ENCODE results near the gene WFDC9.
"Not testable (repeated sequence)": the region's sequence is repeated elsewhere in the genome, so short reads cannot be mapped to it uniquely, and the experiment has no call there.

The WFDC9 gene

GRCh38 chr20:45589725-45590124 lies 41.4 kb downstream of the WFDC9 start:
- DNase-seq = no peak

- DNase-seq = no peak
Observed at GRCh38 chr20:45588800-45589199, 42.3 kb downstream of the WFDC9 start.

GRCh38 chr20:45585986-45586385 lies 45.1 kb downstream of the WFDC9 start:
- DNase-seq = not testable (repeated sequence)

DNA sequence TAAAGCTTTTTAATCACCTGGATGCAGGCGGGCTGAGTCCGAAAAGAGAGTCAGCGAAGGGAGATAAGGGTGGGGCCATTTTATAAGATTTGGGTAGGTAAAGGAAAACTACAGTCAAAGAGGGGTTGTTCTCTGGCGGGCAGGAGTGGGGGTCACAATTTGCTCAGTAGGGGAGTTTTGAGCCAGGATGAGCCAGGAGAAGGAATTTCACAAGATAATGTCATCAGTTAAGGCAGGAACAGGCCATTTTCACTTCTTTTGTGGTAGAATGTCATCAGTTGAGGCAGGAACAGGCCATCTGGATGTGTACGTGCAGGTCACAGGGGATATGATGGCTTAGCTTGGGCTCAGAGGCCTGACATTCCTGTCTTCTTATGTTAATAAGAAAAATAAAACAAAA lies 46.8 kb downstream of the WFDC9 start:
- not testable (repeated sequence) for DNase-seq

DNA sequence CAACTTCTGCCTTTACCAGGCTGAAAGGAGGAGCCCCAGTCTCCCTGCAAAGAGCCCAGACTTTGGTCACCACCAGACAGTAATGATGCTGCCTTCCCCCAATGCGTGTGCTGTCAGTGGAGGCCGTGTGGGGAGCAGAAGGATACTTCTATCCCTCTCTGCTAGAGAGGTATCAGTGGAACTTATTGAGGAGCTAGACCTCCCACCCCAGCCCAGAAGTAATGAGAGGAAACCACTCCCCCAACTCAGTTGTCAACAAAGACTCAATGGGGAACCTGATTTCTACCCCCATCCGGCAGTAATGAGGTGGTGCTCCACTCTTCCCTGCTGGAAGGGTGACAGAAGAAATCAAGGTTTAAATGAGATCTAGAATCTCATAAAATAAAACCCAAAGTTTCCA lies 47.6 kb downstream of the WFDC9 start:
- no peak for DNase-seq

DNA sequence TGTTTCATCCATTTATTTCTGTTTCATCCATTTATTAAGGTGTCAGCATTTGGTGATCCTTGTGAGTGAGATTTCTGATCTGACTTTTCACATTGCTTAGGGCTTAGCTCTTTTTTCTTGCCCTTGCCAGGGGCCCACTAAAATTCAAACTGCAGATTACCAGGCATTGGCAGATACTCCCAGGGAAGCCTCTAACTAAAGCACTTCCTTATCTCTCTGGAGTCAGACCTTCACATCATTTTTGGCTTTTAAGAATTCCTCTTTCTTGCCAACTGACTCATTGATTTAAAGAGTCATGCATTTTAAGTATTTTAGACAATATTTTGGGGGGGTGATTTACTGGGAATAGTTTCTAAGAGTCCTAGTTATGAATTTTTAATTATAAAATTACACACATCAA lies 49.4 kb downstream of the WFDC9 start:
- DNase-seq = no peak

DNA sequence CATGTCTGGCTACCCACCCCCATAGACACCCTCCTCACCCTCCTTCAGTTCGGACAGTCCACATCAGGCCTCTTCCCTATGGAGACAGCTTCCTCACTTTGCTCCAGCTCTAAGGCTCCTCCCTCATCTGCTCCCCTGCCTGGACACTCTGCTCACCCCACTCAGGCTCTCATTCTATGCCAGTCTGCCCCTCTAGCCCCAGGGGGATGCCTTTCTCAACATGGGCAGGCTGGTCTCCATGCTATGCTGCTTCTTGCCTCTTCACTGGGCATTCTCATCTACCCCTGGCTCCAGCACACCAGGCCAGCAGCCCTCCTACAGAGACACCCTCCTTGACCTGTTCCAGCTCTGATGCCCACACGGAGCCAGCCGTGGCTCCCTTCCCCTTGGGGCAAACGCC lies 51.9 kb downstream of the WFDC9 start, which contains the start of gene WFDC8:
Gene WFDC8 (minus strand): TSS at position 101 of the 400 bp plus-strand sequence. CDS start 37 bp downstream, at position 64.
- no peak for DNase-seq

- no peak for DNase-seq
Observed at GRCh38 chr20:45578231-45578630, 52.9 kb downstream of the WFDC9 start.

DNA sequence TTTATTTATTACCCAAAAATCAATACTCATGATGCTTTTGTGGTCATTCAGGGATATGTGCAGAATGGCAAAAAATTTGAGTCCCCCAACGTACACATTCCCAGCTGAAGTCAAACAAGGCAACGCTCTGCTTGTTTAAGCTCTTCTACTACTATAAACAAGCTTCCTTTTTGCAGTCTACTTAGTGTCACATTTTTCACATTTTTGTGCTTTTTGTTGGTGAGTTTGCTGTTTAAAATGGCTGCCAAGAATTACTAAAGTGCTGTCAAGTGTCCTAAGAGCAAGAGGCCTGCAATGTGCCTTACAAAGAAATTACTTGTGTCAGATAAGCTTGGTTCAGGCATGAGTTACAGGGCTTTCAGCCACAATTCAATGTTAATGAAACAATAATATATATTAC lies 54.1 kb downstream of the WFDC9 start:
- no peak for DNase-seq

GRCh38 chr20:45575931-45576330 lies 55.2 kb downstream of the WFDC9 start:
- DNase-seq = no peak

- DNase-seq = not testable (repeated sequence)
Observed at GRCh38 chr20:45569650-45570049, 61.4 kb downstream of the WFDC9 start.

DNA sequence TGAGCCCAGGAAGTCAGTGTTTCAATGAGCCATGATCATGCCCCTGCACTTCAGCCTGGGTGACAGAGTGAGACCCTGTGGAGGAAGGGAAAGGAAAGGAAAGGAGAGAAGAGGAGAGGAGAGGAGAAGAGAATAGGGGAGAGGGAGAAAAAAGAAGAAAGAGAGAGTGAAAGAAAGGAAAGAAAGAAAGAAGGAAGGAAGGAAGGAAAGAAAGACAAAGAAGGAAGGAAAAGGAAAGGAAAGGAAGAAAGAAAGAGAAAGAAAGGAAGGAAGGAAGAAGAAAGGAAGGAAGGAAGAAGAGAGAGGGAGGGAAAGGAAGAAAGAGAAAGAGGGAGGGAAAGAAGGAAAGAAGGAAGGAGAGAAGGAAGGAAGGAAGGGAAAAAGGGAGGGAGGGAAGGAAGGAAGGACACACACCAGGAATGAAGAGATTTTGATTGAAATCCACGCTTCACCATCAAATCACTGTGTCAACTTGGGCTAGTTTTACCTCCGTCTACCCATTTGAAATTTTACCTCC lies 66.3 kb downstream of the WFDC9 start:
- DNase-seq = no peak
